ENCODE results near the gene MYBPC1. TPM values are rescaled to one million over a fixed set of nuclear protein-coding genes. Genes with fewer than 3 reads are reported as not detected.

Gene MYBPC1
- total and polyA plus RNA-seq, 9 of the 15 experiments (the other 6 are each of a cell fraction or from before 2014, with no cell fraction given) = not detected

DNA sequence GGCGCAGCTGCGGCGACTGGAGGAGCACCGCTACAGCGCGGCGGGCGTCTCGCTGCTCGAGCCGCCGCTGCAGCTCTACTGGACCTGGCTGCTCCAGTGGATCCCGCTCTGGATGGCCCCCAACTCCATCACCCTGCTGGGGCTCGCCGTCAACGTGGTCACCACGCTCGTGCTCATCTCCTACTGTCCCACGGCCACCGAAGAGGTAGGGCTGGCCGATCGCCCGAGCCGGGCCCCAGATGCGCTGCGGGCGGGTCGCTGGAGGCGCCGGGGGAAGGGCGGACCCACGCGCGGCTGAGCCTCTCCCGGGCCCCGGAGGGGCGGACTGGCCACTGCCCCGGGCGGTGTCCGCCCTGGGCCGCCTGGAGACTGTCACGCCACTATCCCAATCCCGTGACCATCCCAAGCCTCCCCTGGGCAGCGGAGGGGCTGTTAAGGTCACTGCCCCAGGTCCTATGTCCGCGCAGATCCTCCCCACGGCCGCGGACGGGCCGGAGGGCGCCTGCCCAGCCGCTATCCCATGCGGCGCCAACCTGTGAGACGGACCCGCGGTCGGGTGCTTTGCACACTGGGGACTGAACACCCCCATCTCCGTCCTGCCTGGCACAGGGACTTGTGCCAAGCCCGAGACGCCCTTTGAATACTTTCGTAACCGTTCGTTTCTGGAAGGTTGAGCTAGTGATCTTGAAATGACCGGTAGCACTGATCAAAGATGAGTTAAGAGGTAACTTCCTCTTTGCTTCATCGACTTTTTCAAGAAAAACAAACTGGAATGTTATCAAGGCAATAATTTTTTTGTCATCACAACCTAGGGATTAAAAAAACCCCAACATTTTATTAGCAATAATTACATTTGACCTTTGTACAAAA is 103.4 kb downstream of the MYBPC1 start (continued):
- TF ChIP-seq MLLT1 (IDR thresholded peaks at IDR 0.05) (peak in 1 of 2 experiments; percentile 33; a peak in 1 of 4 replicates), HMBOX1 (IDR thresholded peaks at IDR 0.05) (0 out of 2 replicates have a peak, but pooled peaks have one; percentile 29), ZNF79 (CRISPR knock-in tag; IDR thresholded peaks at IDR 0.05; ENCODE audit: low read depth) (no peak), POLR2G (IDR thresholded peaks at IDR 0.05; ENCODE audit: low read depth, low read length) (peak; percentile 74), ZNF121 (CRISPR knock-in tag; conservative IDR thresholded peaks at IDR 0.05) (no peak), DNMT1 (IDR thresholded peaks at IDR 0.05) (no peak), NCOR1 (IDR thresholded peaks at IDR 0.05) (no peak), RFX5 (IDR thresholded peaks at IDR 0.05; ENCODE audit: low read depth, low read length) (no peak), CEBPB (tag; IDR thresholded peaks at IDR 0.05) (peak; percentile 61), PML (IDR thresholded peaks at IDR 0.05; ENCODE audit: low read length) (no peak), ZBED1 (IDR thresholded peaks at IDR 0.05) (no peak), ZBTB34 (CRISPR knock-in tag; IDR thresholded peaks at IDR 0.05) (no peak), STAG1 (CRISPR knock-in tag; IDR thresholded peaks at IDR 0.05; ENCODE audit: borderline replicate concordance) (no peak), ZBTB7A (IDR thresholded peaks at IDR 0.05; ENCODE audit: borderline replicate concordance, control insufficient read depth, low read depth, low read length) (peak; percentile 43; the same call in 1 of the 2 replicates), MED1 (CRISPR knock-in tag; IDR thresholded peaks at IDR 0.05; ENCODE audit: borderline replicate concordance) (no peak), GABPB1 (CRISPR knock-in tag; IDR thresholded peaks at IDR 0.05) (peak; percentile 60; the same call in 1 of the 2 replicates), GATA2 (CRISPR knock-in tag; IDR thresholded peaks at IDR 0.05) (peak; percentile 67), WHSC1 (IDR thresholded peaks at IDR 0.05; ENCODE audit: low read length) (no peak)

Data from K562 (cell line).